GM23338 (cell line): ENCODE data around the gene EXOC3L2.

Experiments used
- CREB1 ChIP-seq: fragments of 250-450 bp; sonication (Bioruptor Pico); IDR thresholded peaks from 2 replicates; pipeline ENCODE4 v1.5.0; 2020; ENCODE audit warnings: low read depth, mild to moderate bottlenecking, moderate library complexity
- CTCF ChIP-seq, 2 experiments: fragments of 200-600 bp in 1 of 2; sonication (generic) in 1 of 2; conservative IDR thresholded peaks; 2 replicates each; pipeline versions ENCODE4 v1.5.1 to v1.6.1; 2016 to 2017; ENCODE audit warnings: antibody characterized with exemption in 2 of 2, low read depth in 2 of 2, mild to moderate bottlenecking in 2 of 2, moderate library complexity in 1 of 2
- ETS1 ChIP-seq: IDR thresholded peaks from 2 replicates; pipeline ENCODE4 v1.6.1; 2016; ENCODE audit warnings: antibody characterized with exemption
- EZH2 ChIP-seq: fragments of 200-600 bp; sonication (generic); IDR thresholded peaks from one replicate; pipeline ENCODE4 v1.8.0; 2017; ENCODE audit warnings: antibody characterized with exemption, mild to moderate bottlenecking, low read depth; ENCODE audit not compliant: unreplicated experiment
- EZH2phosphoT487 ChIP-seq: fragments of 200-600 bp; sonication (generic); IDR thresholded peaks from one replicate; pipeline ENCODE4 v1.8.1; 2018; ENCODE audit warnings: antibody characterized with exemption; ENCODE audit not compliant: unreplicated experiment
- JUNB ChIP-seq: IDR thresholded peaks from one replicate; pipeline ENCODE4 v1.6.1; 2016; ENCODE audit warnings: antibody characterized with exemption; ENCODE audit not compliant: unreplicated experiment
- NANOG ChIP-seq: IDR thresholded peaks from 2 replicates; pipeline ENCODE4 v1.6.1; 2016; ENCODE audit warnings: antibody characterized with exemption, borderline replicate concordance
- POLR2AphosphoS5 ChIP-seq: IDR thresholded peaks from 2 replicates; pipeline ENCODE4 v1.6.1; 2016; ENCODE audit warnings: antibody characterized with exemption, low read depth
- REST ChIP-seq: IDR thresholded peaks from one replicate; pipeline ENCODE4 v1.6.1; 2018; ENCODE audit warnings: antibody characterized with exemption; ENCODE audit not compliant: unreplicated experiment
- ZNF331 ChIP-seq: fragments of 250-450 bp; sonication (Bioruptor Pico); IDR thresholded peaks from 2 replicates; pipeline ENCODE4 v1.5.0; 2020; ENCODE audit warnings: low read depth, mild to moderate bottlenecking, moderate library complexity
- ZNF462 ChIP-seq: fragments of 250-450 bp; sonication (Bioruptor Pico); IDR thresholded peaks from 2 replicates; pipeline ENCODE4 v1.5.0; 2020; ENCODE audit warnings: mild to moderate bottlenecking, moderate library complexity

- no peak for TF ChIP-seq EZH2
- no peak for TF ChIP-seq EZH2phosphoT487
- no peak for TF ChIP-seq REST
- TF ChIP-seq CTCF (conservative IDR thresholded peaks at IDR 0.05; ENCODE audit: low read depth in 2 of 2) = peak; percentile 27 to 57; a peak in 3 of 4 replicates
- TF ChIP-seq ETS1 = no peak
- TF ChIP-seq POLR2AphosphoS5 = no peak
- TF ChIP-seq CREB1 (CRISPR knock-in tag) = no peak
- TF ChIP-seq JUNB = no peak
- no peak for TF ChIP-seq ZNF331
- no peak for TF ChIP-seq NANOG
- TF ChIP-seq ZNF462 (CRISPR knock-in tag) = no peak
Observed at GRCh38 chr19:45191375-45191774, 53.8 kb downstream of the EXOC3L2 start.
